IMR-90 (cell line): ENCODE results near the gene DZIP3. TPM values are rescaled to one million over a fixed set of nuclear protein-coding genes. Genes with fewer than 3 reads are reported as not detected.

ENCODE experiments used
- ATAC-seq: fragments of 200-7000 bp; cut with Tn5 transposase; 2 replicates; pipeline ENCODE4 v1.9.1; 2020; ENCODE audit warnings: low read depth, mild to moderate bottlenecking, moderate library complexity
- BruUV-seq: library from RNA; stranded (reverse); fragments of 400-500 nt; replicated peaks from 2 replicates; lab custom pipeline; 2021; lab: Mats Ljungman, UMichigan
- CTCF ChIA-PET: fragments of 300-600 bp; formaldehyde crosslinking; extraction: SDS; loops from one replicate; lab custom pipeline; 2021; ENCODE audit warnings: antibody characterized with exemption; lab: Yijun Ruan, JAX
- POLR2A ChIA-PET: fragments of 300-600 bp; sonication (Branson Sonifier 250); formaldehyde crosslinking; loops from one replicate; lab custom pipeline; 2022; ENCODE audit warnings: antibody characterized with exemption; ENCODE audit not compliant: unreplicated experiment; lab: Charles Lee
- DNase-seq: peaks from one replicate; pipeline ENCODE4 v3.0.0; 2013
- H2AFZ ChIP-seq: replicated peaks from 2 replicates; pipeline ENCODE3; 2013; ENCODE audit warnings: low read length, mild to moderate bottlenecking; ENCODE audit not compliant: poor library complexity
- H2AK5ac ChIP-seq: 2 replicates; pipeline ENCODE4 v1.6.1; 2013; ENCODE audit warnings: low read depth, low read length, inconsistent platforms
- H2AK9ac ChIP-seq: replicated peaks from 2 replicates; pipeline ENCODE3; 2013; ENCODE audit warnings: mild to moderate bottlenecking, low read depth, low read length, moderate library complexity; ENCODE audit not compliant: poor library complexity
- H2BK120ac ChIP-seq: 2 replicates; pipeline ENCODE4 v1.6.1; 2013; ENCODE audit warnings: low read depth, low read length, inconsistent platforms
- H2BK15ac ChIP-seq: 3 replicates; pipeline ENCODE4 v1.6.1; 2013; ENCODE audit warnings: low read depth, low read length, inconsistent platforms
- H2BK20ac ChIP-seq: 2 replicates; pipeline ENCODE4 v1.6.1; 2013; ENCODE audit warnings: low read depth, mild to moderate bottlenecking, inconsistent platforms, low read length, moderate library complexity
- H2BK5ac ChIP-seq: 2 replicates; pipeline ENCODE4 v1.6.1; 2013; ENCODE audit warnings: mild to moderate bottlenecking, low read depth, low read length, inconsistent platforms; ENCODE audit not compliant: poor library complexity, severe bottlenecking
- H3K14ac ChIP-seq: replicated peaks from 2 replicates; pipeline ENCODE4 v1.6.1; 2013; ENCODE audit warnings: low read depth, low read length, inconsistent platforms
- H3K18ac ChIP-seq: 2 replicates; pipeline ENCODE4 v1.6.1; 2013; ENCODE audit warnings: low read depth, low read length, control low read depth
- H3K23ac ChIP-seq: 2 replicates; pipeline ENCODE4 v1.6.1; 2013; ENCODE audit warnings: low read depth, low read length, inconsistent platforms
- H3K27ac ChIP-seq: 2 replicates; pipeline ENCODE4 v1.5.1; 2013; ENCODE audit warnings: mild to moderate bottlenecking, control low read depth, low read length; ENCODE audit not compliant: insufficient read depth
- H3K27me3 ChIP-seq: 2 replicates; pipeline ENCODE4 v1.6.1; 2013; ENCODE audit warnings: low read length; ENCODE audit not compliant: control insufficient read depth, insufficient read depth
- H3K36me3 ChIP-seq: 2 replicates; pipeline ENCODE4 v1.6.1; 2013; ENCODE audit warnings: low read length, mixed read lengths; ENCODE audit not compliant: control insufficient read depth, insufficient read depth
- H3K4ac ChIP-seq: 2 replicates; pipeline ENCODE4 v1.6.1; 2013; ENCODE audit warnings: low read depth, low read length, inconsistent platforms
- H3K4me1 ChIP-seq: 2 replicates; pipeline ENCODE4 v1.6.1; 2013; ENCODE audit warnings: low read length, mixed read lengths; ENCODE audit not compliant: control insufficient read depth, insufficient read depth
- H3K4me2 ChIP-seq: 2 replicates; pipeline ENCODE4 v1.6.1; 2013; ENCODE audit warnings: low read depth, mild to moderate bottlenecking, control low read depth, low read length, moderate library complexity
- H3K4me3 ChIP-seq: 2 replicates; pipeline ENCODE4 v1.5.1; 2013; ENCODE audit warnings: low read depth, mild to moderate bottlenecking, control low read depth, low read length, moderate library complexity; ENCODE audit not compliant: insufficient read depth
- H3K56ac ChIP-seq: 2 replicates; pipeline ENCODE4 v1.6.1; 2013; ENCODE audit warnings: low read length, inconsistent platforms; ENCODE audit not compliant: insufficient read depth; ENCODE audit errors: extremely low read depth
- H3K79me1 ChIP-seq, 2 experiments: 2 replicates each; pipeline ENCODE4 v1.6.1; 2013; ENCODE audit warnings: low read length in 2 of 2, inconsistent platforms in 1 of 2, low read depth in 1 of 2
- H3K9ac ChIP-seq: 2 replicates; pipeline ENCODE4 v1.6.1; 2013; ENCODE audit warnings: low read depth, low read length, control low read depth
- H3K9me1 ChIP-seq: 2 replicates; pipeline ENCODE4 v1.6.1; 2013; ENCODE audit warnings: low read length, inconsistent platforms; ENCODE audit not compliant: insufficient read depth
- H3K9me3 ChIP-seq: 2 replicates; pipeline ENCODE4 v1.6.1; 2013; ENCODE audit warnings: low read length; ENCODE audit not compliant: control insufficient read depth, insufficient read depth
- H4K20me1 ChIP-seq: 2 replicates; pipeline ENCODE4 v1.6.1; 2013; ENCODE audit warnings: low read length, inconsistent platforms; ENCODE audit not compliant: insufficient read depth
- H4K5ac ChIP-seq: 2 replicates; pipeline ENCODE4 v1.6.1; 2013; ENCODE audit warnings: mild to moderate bottlenecking, low read depth, low read length, control low read depth
- H4K8ac ChIP-seq, 2 experiments: 2 replicates each; pipeline ENCODE4 v1.6.1; 2013; ENCODE audit warnings: low read depth in 2 of 2, low read length in 2 of 2, control low read depth in 1 of 2, inconsistent platforms in 1 of 2
- H4K91ac ChIP-seq: 2 replicates; pipeline ENCODE4 v1.6.1; 2013; ENCODE audit warnings: low read depth, low read length, inconsistent platforms; ENCODE audit not compliant: insufficient read depth
- BHLHE40 ChIP-seq: fragments of 150-350 bp; IDR thresholded peaks from 2 replicates; pipeline ENCODE4 v1.6.1; 2016; ENCODE audit warnings: mild to moderate bottlenecking, low read depth, low read length
- CEBPB ChIP-seq: IDR thresholded peaks from 2 replicates; pipeline ENCODE4 v1.6.1; 2012; ENCODE audit warnings: low read depth, low read length, improper control_type of control experiment
- MAFK ChIP-seq: IDR thresholded peaks from 2 replicates; pipeline ENCODE4 v1.6.1; 2012; ENCODE audit warnings: low read depth, low read length, improper control_type of control experiment
- MAZ ChIP-seq: IDR thresholded peaks from 2 replicates; pipeline ENCODE4 v1.6.1; 2012; ENCODE audit warnings: low read depth, mild to moderate bottlenecking, low read length, improper control_type of control experiment, moderate library complexity, borderline replicate concordance
- MXI1 ChIP-seq: IDR thresholded peaks from 2 replicates; pipeline ENCODE4 v1.6.1; 2012; ENCODE audit warnings: low read depth, mild to moderate bottlenecking, low read length, moderate library complexity, borderline replicate concordance
- NFE2L2 ChIP-seq: fragments of 150-350 bp; IDR thresholded peaks from 2 replicates; pipeline ENCODE4 v1.6.1; 2016; ENCODE audit warnings: low read depth, mild to moderate bottlenecking, low read length
- POLR2A ChIP-seq: IDR thresholded peaks from 2 replicates; pipeline ENCODE4 v1.6.1; 2012; ENCODE audit warnings: mild to moderate bottlenecking, low read depth, low read length
- RAD21 ChIP-seq: IDR thresholded peaks from 2 replicates; pipeline ENCODE4 v1.6.1; 2012; ENCODE audit warnings: low read length, improper control_type of control experiment
- RCOR1 ChIP-seq: IDR thresholded peaks from 2 replicates; pipeline ENCODE4 v1.6.1; 2012; ENCODE audit warnings: mild to moderate bottlenecking, low read length, improper control_type of control experiment; ENCODE audit not compliant: insufficient replicate concordance
- RFX5 ChIP-seq: IDR thresholded peaks from 2 replicates; pipeline ENCODE4 v1.8.0; 2012; ENCODE audit warnings: low read depth, mild to moderate bottlenecking, low read length, moderate library complexity
- SMC3 ChIP-seq: fragments of 150-350 bp; IDR thresholded peaks from 2 replicates; pipeline ENCODE4 v1.6.1; 2016; ENCODE audit warnings: low read depth, mild to moderate bottlenecking, antibody characterized with exemption, low read length, moderate library complexity
- WGBS, 2 experiments: methylation state at CpG; one replicate each; pipeline versions ENCODE4 v1.1.5 to v1.1.7; 2013; ENCODE audit warnings: missing lambda C conversion rate in 2 of 2; ENCODE audit not compliant: insufficient read length in 1 of 2; ENCODE audit errors: extremely low coverage in 2 of 2; 5-methylcytosine and 5-hydroxymethylcytosine counted together
- dilution Hi-C: fragments of 300-500 bp; cut with HindIII; formaldehyde crosslinking; loops from one replicate; pipeline ENCODE4 v1.14.3; 2018; ENCODE audit warnings: low sequenced_read_pairs; ENCODE audit not compliant: unreplicated experiment
- in situ Hi-C: fragments of 300-500 bp; cut with MboI; formaldehyde crosslinking; loops from 3 replicates; pipeline ENCODE4 v1.14.3; 2019; ENCODE audit warnings: low sequenced_read_pairs, inconsistent platforms, mixed read lengths
- intact Hi-C: fragments of 100-400 bp; cut with micrococcal nuclease; formaldehyde crosslinking; loops from 2 replicates; pipeline ENCODE4 v1.10.0; 2022
- polyA plus RNA-seq, 3 experiments: library from polyadenylated mRNA; depleted of rRNA; stranded (reverse); fragments of >200 nt; gene quantifications; 2 replicates each; pipeline ENCODE4 v1.2.3, GENCODE V29; 2012; ENCODE audit warnings: low replicate concordance in 1 of 3
- total RNA-seq: library from RNA; depleted of rRNA; stranded (reverse); fragments of >200 nt; gene quantifications from 2 replicates; pipeline ENCODE4 v1.2.3, GENCODE V29; 2012

DZIP3 gene
- total and polyA plus RNA-seq, 2 of the 4 experiments (the other 2 are of a cell fraction), result 7.0 to 9.9 TPM

DNA sequence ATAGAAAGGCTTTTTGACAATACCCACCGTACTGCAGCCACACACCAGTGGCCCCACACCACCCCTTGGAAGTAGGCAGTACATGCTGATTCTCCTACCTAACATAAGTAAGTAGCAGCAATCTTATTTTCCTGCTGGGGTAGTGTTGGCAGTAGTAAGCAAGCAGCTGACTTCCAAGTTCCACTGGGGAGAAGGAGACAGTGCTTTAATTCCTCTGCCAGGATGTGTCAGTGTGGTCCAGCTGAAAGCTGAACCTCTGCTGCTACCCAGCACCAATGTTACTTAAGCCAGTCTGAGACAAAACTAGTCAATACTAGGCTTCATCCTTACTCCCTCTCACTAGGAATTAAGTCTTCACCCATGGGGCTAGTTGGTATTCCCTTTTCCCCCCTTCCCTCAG lies 74.7 kb downstream of the DZIP3 start:
- dilution Hi-C loops, result no loop called here

More for the DNA sequence above, 74.7 kb downstream of the DZIP3 start:
- Histone ChIP-seq H3K14ac (no peak overlapping the region), H3K27me3 (no peaks in the 10 kb centered on the region), H3K9me1 (no peaks in the 10 kb centered on the region), H4K8ac (no peak overlapping the region), H2BK120ac (no peak overlapping the region), H3K23ac (no peak overlapping the region), H3K36me3 (no peaks in the 10 kb centered on the region), H3K4me2 (no peak overlapping the region), H4K5ac (no peak overlapping the region), H2BK15ac (no peak overlapping the region), H4K91ac (no peak overlapping the region), H2AK9ac (no peak overlapping the region), H4K20me1 (no peaks in the 10 kb centered on the region), H3K4ac (no peak overlapping the region), H3K18ac (no peak overlapping the region), H3K9me3 (no peaks in the 10 kb centered on the region), H3K9ac (no peak overlapping the region), H2BK5ac (no peak overlapping the region), H3K27ac (no peak overlapping the region), H3K4me3 (no peak overlapping the region), H3K79me1 (no peaks in the 10 kb centered on the region), H3K56ac (no peak overlapping the region), H2AK5ac (no peak overlapping the region), H3K4me1 (no peaks in the 10 kb centered on the region), H2AFZ (no peak overlapping the region), H2BK20ac (no peak overlapping the region)
- DNase-seq (no peak), ATAC-seq (no peak)
- no peak for TF ChIP-seq POLR2A
- no peak for TF ChIP-seq SMC3
- no peak for TF ChIP-seq MXI1
- no peak for TF ChIP-seq NFE2L2
- TF ChIP-seq RAD21, result no peak
- TF ChIP-seq RCOR1, result no peak
- no peak for TF ChIP-seq MAZ
- no peak for TF ChIP-seq RFX5
- no peak for TF ChIP-seq BHLHE40
- no peak for TF ChIP-seq CEBPB
- no peak for TF ChIP-seq MAFK
- CTCF ChIA-PET, result interaction anchor here (1.5 kb wide), 1 partner anchor 250 kb away, joined by 3 read pairs; no protein-coding TSS in a partner anchor
- intact Hi-C loops (no loop called here), in situ Hi-C loops (loop anchor here (5.0 kb wide), 1 partner anchor 253 kb away; no protein-coding TSS in a partner anchor)
- POLR2A ChIA-PET, result no interaction called here
- no CpG with 5 or more reads among the region's 1 CpG for WGBS, 2 experiments
- BruUV-seq, result no TSS peak
